ENCODE results near the gene MAN1A2.

GRCh38 chr1:117527074-117527473, 159.8 kb downstream of the MAN1A2 start:
- TF ChIP-seq, protein P1, sequence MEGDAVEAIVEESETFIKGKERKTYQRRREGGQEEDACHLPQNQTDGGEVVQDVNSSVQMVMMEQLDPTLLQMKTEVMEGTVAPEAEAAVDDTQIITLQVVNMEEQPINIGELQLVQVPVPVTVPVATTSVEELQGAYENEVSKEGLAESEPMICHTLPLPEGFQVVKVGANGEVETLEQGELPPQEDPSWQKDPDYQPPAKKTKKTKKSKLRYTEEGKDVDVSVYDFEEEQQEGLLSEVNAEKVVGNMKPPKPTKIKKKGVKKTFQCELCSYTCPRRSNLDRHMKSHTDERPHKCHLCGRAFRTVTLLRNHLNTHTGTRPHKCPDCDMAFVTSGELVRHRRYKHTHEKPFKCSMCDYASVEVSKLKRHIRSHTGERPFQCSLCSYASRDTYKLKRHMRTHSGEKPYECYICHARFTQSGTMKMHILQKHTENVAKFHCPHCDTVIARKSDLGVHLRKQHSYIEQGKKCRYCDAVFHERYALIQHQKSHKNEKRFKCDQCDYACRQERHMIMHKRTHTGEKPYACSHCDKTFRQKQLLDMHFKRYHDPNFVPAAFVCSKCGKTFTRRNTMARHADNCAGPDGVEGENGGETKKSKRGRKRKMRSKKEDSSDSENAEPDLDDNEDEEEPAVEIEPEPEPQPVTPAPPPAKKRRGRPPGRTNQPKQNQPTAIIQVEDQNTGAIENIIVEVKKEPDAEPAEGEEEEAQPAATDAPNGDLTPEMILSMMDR (IDR thresholded peaks at IDR 0.05), result no peak
- TF ChIP-seq POLR2AphosphoS5 (IDR thresholded peaks at IDR 0.05; ENCODE audit: insufficient read depth in 1 of 2, low read depth in 1 of 2), result no peak

All from vagina (tissue), 2 donors.